ENCODE data around the gene MORC3.
"Not testable (repeated sequence)": the region's sequence is repeated elsewhere in the genome, so short reads cannot be mapped to it uniquely, and the experiment has no call there.

MORC3 gene

DNA sequence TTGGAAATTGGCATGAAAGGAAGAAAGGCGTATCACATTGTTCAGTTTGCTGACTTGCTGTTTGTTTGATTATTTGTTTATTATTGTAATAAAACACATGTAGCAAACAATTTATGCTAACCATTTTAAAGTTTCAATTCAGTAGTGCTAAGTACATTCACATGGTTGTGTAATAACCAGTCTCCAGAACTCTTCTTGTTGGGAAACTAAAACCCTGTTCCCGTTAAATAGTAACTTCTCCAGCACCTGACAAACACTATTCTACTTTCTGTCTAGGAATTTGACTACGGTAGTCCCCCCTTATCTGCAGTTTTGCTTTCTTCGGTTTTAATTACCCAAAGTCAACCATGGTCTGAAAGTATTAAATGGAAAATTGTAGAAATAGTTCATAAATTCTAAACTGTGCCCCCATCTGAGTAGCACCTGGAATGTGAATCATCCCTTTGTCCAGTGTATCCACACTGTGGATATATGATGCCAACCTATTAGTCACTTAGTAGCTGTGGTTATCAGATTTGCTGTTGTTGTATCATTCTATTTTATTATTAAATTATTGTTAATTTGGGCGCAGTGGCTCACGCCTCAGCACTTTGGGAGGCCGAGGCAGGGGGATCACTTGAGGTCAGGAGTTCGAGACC is 5.5 kb downstream of the MORC3 start:
- no peak overlapping the region for H3K4me3 ChIP-seq (ENCODE audit: low read depth, low read length)
- TF ChIP-seq MYC (IDR thresholded peaks at IDR 0.05; ENCODE audit: low read depth, low read length): no peak
- TF ChIP-seq POLR2A (IDR thresholded peaks at IDR 0.05; ENCODE audit: extremely low read depth, insufficient read length): no peak
- TF ChIP-seq, protein P1, sequence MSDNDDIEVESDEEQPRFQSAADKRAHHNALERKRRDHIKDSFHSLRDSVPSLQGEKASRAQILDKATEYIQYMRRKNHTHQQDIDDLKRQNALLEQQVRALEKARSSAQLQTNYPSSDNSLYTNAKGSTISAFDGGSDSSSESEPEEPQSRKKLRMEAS (IDR thresholded peaks at IDR 0.05; ENCODE audit: low read depth, low read length): no peak
- TF ChIP-seq CTCF (IDR thresholded peaks at IDR 0.05; ENCODE audit: low read depth, low read length): no peak
- no peak for DNase-seq (ENCODE audit: low read depth)

DNA sequence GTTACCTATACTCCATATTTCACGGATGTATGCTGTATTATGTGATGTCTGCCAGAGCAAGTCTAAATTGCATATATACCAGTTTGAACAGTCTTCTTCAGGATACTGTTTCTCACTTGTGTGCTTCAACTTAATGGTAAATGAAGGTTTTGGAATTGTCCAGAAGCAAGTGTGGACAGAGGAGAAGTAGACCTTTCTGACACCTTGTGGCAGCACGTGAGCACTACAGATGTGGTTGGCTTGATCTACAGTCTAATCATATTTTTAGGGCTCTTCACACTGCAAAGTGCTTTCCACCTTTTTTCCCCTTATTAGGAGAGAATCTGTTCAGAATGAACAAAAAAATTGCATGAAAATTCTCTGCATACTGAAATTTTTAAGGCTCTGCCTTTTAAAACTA is 10.9 kb downstream of the MORC3 start:
- H3K4me3 ChIP-seq (ENCODE audit: low read depth, low read length): no peak overlapping the region
- DNase-seq (ENCODE audit: low read depth): peak; percentile 70
- TF ChIP-seq MYC (IDR thresholded peaks at IDR 0.05; ENCODE audit: low read depth, low read length): no peak
- no peak for TF ChIP-seq POLR2A (IDR thresholded peaks at IDR 0.05; ENCODE audit: extremely low read depth, insufficient read length)
- TF ChIP-seq CTCF (IDR thresholded peaks at IDR 0.05; ENCODE audit: low read depth, low read length): peak; percentile 76
- TF ChIP-seq, protein P1 (IDR thresholded peaks at IDR 0.05; ENCODE audit: low read depth, low read length): no peak

GRCh38 chr21:36337099-36337509 is 17.1 kb downstream of the MORC3 start:
- no peak for TF ChIP-seq MYC (IDR thresholded peaks at IDR 0.05; ENCODE audit: low read depth, low read length)
- TF ChIP-seq POLR2A (IDR thresholded peaks at IDR 0.05; ENCODE audit: extremely low read depth, insufficient read length): no peak
- no peak for DNase-seq (ENCODE audit: low read depth)
- H3K4me3 ChIP-seq (ENCODE audit: low read depth, low read length): no peak overlapping the region

- TF ChIP-seq, protein P1 (IDR thresholded peaks at IDR 0.05; ENCODE audit: low read depth, low read length): no peak
- TF ChIP-seq CTCF (IDR thresholded peaks at IDR 0.05; ENCODE audit: low read depth, low read length) (no peak), POLR2A (IDR thresholded peaks at IDR 0.05; ENCODE audit: extremely low read depth, insufficient read length) (no peak), MYC (IDR thresholded peaks at IDR 0.05; ENCODE audit: low read depth, low read length) (no peak)
- H3K4me3 ChIP-seq (ENCODE audit: low read depth, low read length): no peak overlapping the region
- DNase-seq (ENCODE audit: low read depth): no peak
These were observed 19.0 kb downstream of the MORC3 start for GRCh38 chr21:36338975-36339374.

DNA sequence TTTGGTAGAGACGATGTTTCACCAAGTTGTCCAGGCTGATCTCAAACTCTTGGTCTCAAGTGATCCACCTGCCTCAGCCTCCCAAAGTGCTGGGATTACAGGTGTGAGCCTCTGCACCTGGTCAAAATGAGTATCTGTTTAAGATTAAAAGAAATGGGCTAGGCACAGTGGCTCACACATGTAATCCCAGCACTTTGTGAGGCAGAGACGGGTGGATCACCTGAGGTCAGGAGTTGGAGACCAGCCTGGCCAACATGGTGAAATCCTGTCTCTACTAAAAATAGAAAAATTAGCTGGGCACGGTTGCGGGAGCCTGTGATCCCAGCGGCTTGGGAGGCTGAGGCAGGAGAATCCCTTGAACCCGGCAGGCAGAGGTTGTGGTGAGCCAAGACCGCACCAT is 22.6 kb downstream of the MORC3 start:
- DNase-seq (ENCODE audit: low read depth): not testable (repeated sequence)

DNA sequence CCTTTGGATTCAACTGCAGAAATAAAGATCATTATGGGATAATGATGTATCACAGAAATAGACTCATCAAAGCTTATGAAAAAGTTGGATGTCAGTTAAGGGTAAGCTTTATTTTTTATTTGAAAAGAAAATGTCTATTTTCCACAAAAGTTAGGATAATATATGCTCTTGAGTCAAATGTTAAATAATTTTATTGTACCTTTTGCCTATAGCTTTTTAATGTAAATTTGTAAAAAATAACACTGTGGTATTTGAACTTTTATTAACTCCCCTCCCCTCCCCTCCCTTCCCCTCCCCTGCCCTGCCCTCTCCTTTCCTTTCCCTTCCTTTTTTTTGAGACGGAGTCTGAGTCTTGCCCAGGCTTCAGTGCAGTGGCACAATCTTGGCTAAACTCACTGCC is 24.9 kb downstream of the MORC3 start:
- no peak overlapping the region for H3K4me3 ChIP-seq (ENCODE audit: low read depth, low read length)
- DNase-seq (ENCODE audit: low read depth): no peak
- TF ChIP-seq CTCF (IDR thresholded peaks at IDR 0.05; ENCODE audit: low read depth, low read length): no peak
- no peak for TF ChIP-seq MYC (IDR thresholded peaks at IDR 0.05; ENCODE audit: low read depth, low read length)

More for the DNA sequence above, 22.6 kb downstream of the MORC3 start:
- H3K4me3 ChIP-seq (ENCODE audit: low read depth, low read length): not testable (repeated sequence)

DNA sequence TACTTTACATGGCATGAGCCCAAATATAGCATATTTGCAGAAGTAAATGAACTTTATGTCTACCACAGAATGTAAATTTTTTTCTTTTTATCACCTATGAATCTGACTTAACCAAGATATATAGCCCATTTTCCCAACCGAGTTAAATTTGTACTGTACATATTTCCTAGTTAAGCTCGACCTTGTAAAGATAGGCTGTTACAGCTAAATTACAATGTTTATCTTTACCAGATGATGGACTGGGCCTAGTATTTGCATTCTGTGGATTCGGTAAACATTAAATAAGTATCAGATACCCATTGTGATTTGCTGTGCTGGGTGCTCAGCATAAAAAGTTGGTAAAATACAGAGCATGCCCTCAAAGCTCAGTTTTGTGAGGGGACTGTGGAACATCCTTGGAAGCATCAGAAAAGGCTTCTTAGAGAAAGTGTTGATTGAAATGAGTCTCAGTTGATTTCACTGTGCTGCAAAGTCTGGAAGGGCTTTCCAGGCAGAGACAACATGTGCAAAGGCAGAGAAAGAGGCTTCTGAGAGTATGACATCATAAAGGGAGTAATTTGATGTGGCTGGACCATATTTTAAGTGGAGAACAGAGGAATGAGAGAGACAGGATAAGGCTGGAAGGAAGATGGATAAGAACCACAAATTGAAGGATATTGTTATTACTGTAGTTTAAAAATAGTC is 27.4 kb downstream of the MORC3 start:
- TF ChIP-seq MYC (IDR thresholded peaks at IDR 0.05; ENCODE audit: low read depth, low read length) (no peak), POLR2A (IDR thresholded peaks at IDR 0.05; ENCODE audit: extremely low read depth, insufficient read length) (no peak), CTCF (IDR thresholded peaks at IDR 0.05; ENCODE audit: low read depth, low read length) (no peak)
- TF ChIP-seq, protein P1 (IDR thresholded peaks at IDR 0.05; ENCODE audit: low read depth, low read length): no peak
- no peak overlapping the region for H3K4me3 ChIP-seq (ENCODE audit: low read depth, low read length)
- no peak for DNase-seq (ENCODE audit: low read depth)
